Measurements from ENCODE around the gene CDC42EP1.

GRCh38 chr22:37557321-37558001 lies 2.8 kb upstream of the CDC42EP1 start:
- TF ChIP-seq CTCF (IDR thresholded peaks at IDR 0.05), result no peak
- TF ChIP-seq EZH2 (IDR thresholded peaks at IDR 0.05; ENCODE audit: borderline replicate concordance, insufficient read depth, low read depth, low read length, poor library complexity, severe bottlenecking), result no peak
